K562 (cell line): ENCODE results near the gene SLC16A2. TPM values are rescaled to one million over a fixed set of nuclear protein-coding genes. Genes with fewer than 3 reads are reported as not detected.

Source experiments
- ATAC-seq: fragments of 200-7000 bp; cut with Tn5 transposase; 3 replicates; pipeline ENCODE4 v1.9.1; 2020; ENCODE audit warnings: moderate library complexity
- BruUV-seq: library from RNA; stranded (reverse); fragments of 400-500 nt; replicated peaks from 2 replicates; lab custom pipeline; 2021; lab: Mats Ljungman, UMichigan
- CTCF ChIA-PET: fragments of 300-600 bp; formaldehyde crosslinking; extraction: SDS; loops from one replicate; lab custom pipeline; 2021; ENCODE audit warnings: low intra/inter-chr PET ratio; lab: Yijun Ruan, JAX
- POLR2A ChIA-PET: fragments of 300-600, 350-650 bp; sonication (Branson Sonifier 250); formaldehyde crosslinking; extraction: SDS; loops from one replicate; lab custom pipeline; 2021; ENCODE audit warnings: antibody characterized with exemption, inconsistent platforms; lab: Yijun Ruan, JAX
- DNase-seq, 4 experiments: peaks; one replicate each; pipeline versions ENCODE4 v3.0.0 to v3.0.0-alpha.2; 2011 to 2018; ENCODE audit warnings: low spot score in 3 of 4, mixed read lengths in 3 of 4; ENCODE audit errors: extremely low read depth in 1 of 4
- FAIRE-seq: peaks from 2 replicates; lab custom pipeline; 2011; peaks lifted over from hg19 to GRCh38; lab: Jason Lieb, UNC
- H2AFZ ChIP-seq: 2 replicates; pipeline ENCODE4 v1.6.0; 2011; ENCODE audit warnings: low read depth, low read length, control low read depth, inconsistent platforms
- H3K27ac ChIP-seq: fragments of 200-600 bp; 3 replicates; pipeline ENCODE4 v1.8.0; 2011; ENCODE audit warnings: low read depth, mild to moderate bottlenecking, control low read depth, inconsistent platforms, low read length, moderate library complexity, mixed read lengths; ENCODE audit errors: extremely low read depth
- H3K27me3 ChIP-seq, 2 experiments: fragments of 300-600 bp in 1 of 2; 2 replicates in 1 of 2; 3 replicates in 1 of 2; pipeline versions ENCODE4 v1.6.0 to v1.8.0; 2011; ENCODE audit warnings: inconsistent platforms in 2 of 2, low read length in 2 of 2, mild to moderate bottlenecking in 1 of 2, mixed read lengths in 1 of 2, moderate library complexity in 1 of 2; ENCODE audit not compliant: control insufficient read depth in 2 of 2, insufficient read depth in 2 of 2
- H3K36me3 ChIP-seq: fragments of 300-600 bp; 3 replicates; pipeline ENCODE4 v1.8.0; 2011; ENCODE audit warnings: mild to moderate bottlenecking, low read length, inconsistent platforms; ENCODE audit not compliant: control insufficient read depth, insufficient read depth
- H3K4me1 ChIP-seq, 2 experiments: fragments of 200-600 bp in 1 of 2; replicated peaks in 1 of 2; 2 replicates in 1 of 2; 3 replicates in 1 of 2; pipeline versions ENCODE4 v1.5.1 to v1.8.0; 2011; ENCODE audit warnings: inconsistent platforms in 2 of 2, low read length in 2 of 2, mild to moderate bottlenecking in 1 of 2, mixed read lengths in 1 of 2, moderate library complexity in 1 of 2; ENCODE audit not compliant: control insufficient read depth in 2 of 2, insufficient read depth in 2 of 2
- H3K4me2 ChIP-seq: 2 replicates; pipeline ENCODE4 v1.6.1; 2011; ENCODE audit warnings: low read length, control low read depth, inconsistent platforms, mixed read lengths; ENCODE audit not compliant: insufficient read depth
- H3K4me3 ChIP-seq: fragments of 200-600 bp; sonication (generic), shearing (Covaris generic); 2 replicates; pipeline ENCODE4 v1.5.1; 2016; ENCODE audit warnings: control low read depth, inconsistent platforms
- H3K79me2 ChIP-seq: fragments of 200-600 bp; 3 replicates; pipeline ENCODE4 v1.8.0; 2011; ENCODE audit warnings: low read length, inconsistent platforms; ENCODE audit not compliant: control insufficient read depth, insufficient read depth
- H3K9ac ChIP-seq, 2 experiments: 2 replicates each; pipeline versions ENCODE4 v1.6.0 to v1.6.1; 2011; ENCODE audit warnings: low read depth in 2 of 2, low read length in 2 of 2, control low read depth in 1 of 2, inconsistent platforms in 1 of 2, mild to moderate bottlenecking in 1 of 2, mixed read lengths in 1 of 2; ENCODE audit not compliant: insufficient read depth in 1 of 2
- H3K9me1 ChIP-seq: one replicate; pipeline ENCODE4 v1.6.0; 2011; ENCODE audit warnings: inconsistent platforms, mild to moderate bottlenecking, low read length, moderate library complexity; ENCODE audit not compliant: control insufficient read depth, insufficient read depth
- H3K9me3 ChIP-seq: replicated peaks from 2 replicates; pipeline ENCODE4 v1.5.1; 2011; ENCODE audit warnings: low read depth, low read length, inconsistent platforms; ENCODE audit not compliant: control insufficient read depth, insufficient read depth
- H4K20me1 ChIP-seq: replicated peaks from 2 replicates; pipeline ENCODE4 v1.6.1; 2011; ENCODE audit warnings: low read length, inconsistent platforms, mixed read lengths; ENCODE audit not compliant: control insufficient read depth, insufficient read depth
- EP400 ChIP-seq: fragments of 450-650 bp; IDR thresholded peaks from 2 replicates; pipeline ENCODE4 v1.6.1; 2017; ENCODE audit warnings: antibody characterized with exemption, mild to moderate bottlenecking, moderate library complexity
- GTF2F1 ChIP-seq: IDR thresholded peaks from 2 replicates; pipeline ENCODE4 v1.6.1; 2011; ENCODE audit warnings: low read depth, low read length, improper control_type of control experiment
- NONO ChIP-seq, 2 experiments: fragments of 200-400 bp in 1 of 2; fragments of 450-650 bp in 1 of 2; formaldehyde crosslinking in 1 of 2; IDR thresholded peaks; 2 replicates each; pipeline ENCODE4 v1.6.1; 2017; ENCODE audit warnings: low read depth in 2 of 2, mild to moderate bottlenecking in 2 of 2, moderate library complexity in 2 of 2, low read length in 1 of 2
- POU5F1 ChIP-seq: fragments of 150-350 bp; IDR thresholded peaks from 2 replicates; pipeline ENCODE4 v1.6.1; 2014; ENCODE audit warnings: borderline replicate concordance, low read length, low read depth, mild to moderate bottlenecking; ENCODE audit not compliant: partially characterized antibody
- SAP30 ChIP-seq: fragments of 200-600 bp; sonication (generic); IDR thresholded peaks from 2 replicates; pipeline ENCODE4 v1.6.1; 2012; ENCODE audit warnings: borderline replicate concordance, low read depth, mild to moderate bottlenecking, moderate library complexity, low read length, control low read depth, inconsistent platforms; ENCODE audit not compliant: insufficient read depth, poor library complexity, severe bottlenecking
- ZFP30 ChIP-seq: fragments of 250-450 bp; sonication (Bioruptor Pico); IDR thresholded peaks from 2 replicates; pipeline ENCODE4 v1.8.0; 2022; ENCODE audit warnings: moderate library complexity, mild to moderate bottlenecking, inconsistent platforms, borderline replicate concordance
- ZFP91 ChIP-seq: sonication (generic); formaldehyde crosslinking; IDR thresholded peaks from 2 replicates; pipeline ENCODE4 v1.8.0; 2022; ENCODE audit warnings: mild to moderate bottlenecking, missing genetic modification reagents
- WGBS: fragments of 100-300 bp; shearing (Covaris generic); methylation state at CpG from one replicate; pipeline ENCODE4 v1.1.6; 2016; ENCODE audit warnings: low coverage, mixed read lengths; ENCODE audit not compliant: insufficient coverage; ENCODE audit errors: missing lambda C conversion rate; 5-methylcytosine and 5-hydroxymethylcytosine counted together
- in situ Hi-C: fragments of 300-500 bp; cut with MboI; formaldehyde crosslinking; loops from 4 replicates; pipeline ENCODE4 v1.15.0; 2018; ENCODE audit warnings: inconsistent platforms, mixed read lengths
- intact Hi-C: fragments of 100-400 bp; cut with micrococcal nuclease; formaldehyde crosslinking; loops from 2 replicates; pipeline ENCODE4 v1.14.2; 2022
- polyA plus RNA-seq, 8 experiments: library from polyadenylated mRNA; depleted of rRNA in 4 of 8; stranded (reverse) in 5 of 8; unstranded in 3 of 8; fragments of >200 nt; fragmentation: Nextera tagmentation in 2 of 8; fragmentation: Illumina TruSeq in 1 of 8; extraction: Ambion mirVana in 2 of 8; extraction: Trizol in 1 of 8; gene quantifications; 2 replicates each; pipeline versions ENCODE4 v1.2.1 to v1.2.3, GENCODE V29; 2011 to 2014; ENCODE audit warnings: inconsistent platforms in 1 of 8, missing spikeins in 1 of 8
- total RNA-seq, 7 experiments: library from RNA; depleted of rRNA in 6 of 7; stranded (reverse); fragments of >200 nt in 6 of 7; fragmentation: Illumina TruSeq in 2 of 7; extraction: Trizol in 2 of 7; gene quantifications; 2 replicates each; pipeline versions ENCODE4 v1.2.1 to v1.2.3, GENCODE V29; 2011 to 2021; ENCODE audit warnings: low replicate concordance in 1 of 7

The SLC16A2 gene
- total and polyA plus RNA-seq, 9 of the 15 experiments (the other 6 are each of a cell fraction or from before 2014, with no cell fraction given) = 0.07 TPM; not detected in 8

- H3K9me1 ChIP-seq = no peaks in the 10 kb centered on the region
- WGBS = 0% methylated on average over 2 of the region's 2 CpGs
- no peaks in the 10 kb centered on the region for H3K36me3 ChIP-seq
- no peak overlapping the region for H3K9ac ChIP-seq
- no peaks in the 10 kb centered on the region for H4K20me1 ChIP-seq
- peaks cover 0 to 12% of the 10 kb centered on the region in 2 experiments; a peak in 2 of 5 replicates for H3K27me3 ChIP-seq
- DNase-seq (no peak), FAIRE-seq (no peak), ATAC-seq (no peak)
- BruUV-seq = no TSS peak
- no peaks in the 10 kb centered on the region for H3K9me3 ChIP-seq
- TF ChIP-seq EP400 (no peak), ZFP30 (CRISPR knock-in tag) (no peak), GTF2F1 (no peak), SAP30 (no peak)
- ChIA-PET CTCF (no interaction called here), POLR2A (no interaction called here)
- in situ Hi-C loops = no loop called here
- no peak overlapping the region for H2AFZ ChIP-seq
- intact Hi-C loops = no loop called here
- no peak overlapping the region for H3K27ac ChIP-seq
- no peak overlapping the region for H3K4me2 ChIP-seq
- H3K4me1 ChIP-seq = peaks cover 0 to 5% of the 10 kb centered on the region in 2 experiments; a peak in 1 of 5 replicates
- H3K4me3 ChIP-seq = no peak overlapping the region
- no peaks in the 10 kb centered on the region for H3K79me2 ChIP-seq
Observed at GRCh38 chrX:74426615-74427014, 5.3 kb downstream of the SLC16A2 start.

DNA sequence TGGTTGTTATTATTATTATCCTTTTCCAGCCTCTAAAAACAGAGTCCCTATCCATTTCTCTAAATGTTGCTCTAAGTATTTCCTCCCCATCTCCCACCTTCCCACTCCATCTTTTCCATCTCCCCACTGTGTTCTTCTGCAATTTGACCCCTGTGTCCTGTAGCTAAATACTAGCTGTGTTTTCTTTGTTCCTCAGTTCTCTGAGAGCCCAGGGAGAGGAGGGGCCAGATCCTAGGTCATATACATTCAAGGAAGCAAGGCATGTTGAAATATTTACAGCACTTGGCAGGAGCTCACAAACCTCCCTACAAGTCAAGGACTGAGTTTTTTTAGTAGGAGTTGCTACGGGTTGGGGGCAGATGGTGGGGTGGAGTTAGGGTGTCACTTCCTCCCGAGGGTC is 10.5 kb downstream of the SLC16A2 start:
- Histone ChIP-seq H3K9ac (no peak overlapping the region), H3K4me2 (no peak overlapping the region), H4K20me1 (no peaks in the 10 kb centered on the region), H3K9me1 (no peaks in the 10 kb centered on the region), H3K36me3 (no peaks in the 10 kb centered on the region), H3K4me1 (no peaks in the 10 kb centered on the region), H3K4me3 (no peak overlapping the region), H3K9me3 (no peaks in the 10 kb centered on the region), H3K27me3 (no peaks in the 10 kb centered on the region), H3K27ac (no peak overlapping the region), H2AFZ (no peak overlapping the region), H3K79me2 (no peaks in the 10 kb centered on the region)
- POLR2A ChIA-PET = no interaction called here
- DNase-seq = no peak
- CTCF ChIA-PET = no interaction called here
- TF ChIP-seq ZFP91 = no peak
- TF ChIP-seq NONO (IDR thresholded peaks at IDR 0.05; ENCODE audit: low read depth in 2 of 2, low read length in 1 of 2) = no peak
- TF ChIP-seq POU5F1 = no peak
- FAIRE-seq = no peak
- 0% methylated on average over 2 of the region's 2 CpGs for WGBS
- no peak for ATAC-seq
- in situ Hi-C loops (no loop called here), intact Hi-C loops (no loop called here)
- BruUV-seq = no TSS peak
